Upper lobe of left lung (tissue), 6 donors: ENCODE data around the gene TBATA. TPM values are rescaled to one million over a fixed set of nuclear protein-coding genes. Genes with fewer than 3 reads are reported as not detected.

Source experiments
- ATAC-seq, 2 donors: fragments of 200-7000 bp; cut with Tn5 transposase; one replicate each; pipeline ENCODE4 v1.9.1; 2022; ENCODE audit warnings: mild to moderate bottlenecking in 2 of 2, moderate library complexity in 2 of 2; ENCODE audit not compliant: low FRiP score in 2 of 2
- DNase-seq, 2 donors: peaks; one replicate each; pipeline ENCODE4 v3.0.0-alpha.2; 2019 to 2020
- H3K27ac ChIP-seq, 4 donors: fragments of 200-600 bp; sonication (generic); one replicate each; pipeline ENCODE4 v1.5.1; 2016 to 2019
- H3K27me3 ChIP-seq, 4 donors: fragments of 200-600 bp; sonication (generic); one replicate each; pipeline ENCODE4 v1.5.1; 2017 to 2019
- H3K36me3 ChIP-seq, 4 donors: fragments of 200-600 bp; sonication (generic); one replicate each; pipeline ENCODE4 v1.5.1; 2016 to 2019
- H3K4me1 ChIP-seq, 4 donors: fragments of 200-600 bp; sonication (generic); one replicate each; pipeline ENCODE4 v1.5.1; 2018 to 2019
- H3K4me3 ChIP-seq, 4 donors: fragments of 200-600 bp; sonication (generic); one replicate each; pipeline ENCODE4 v1.5.1; 2017 to 2019; ENCODE audit warnings: mild to moderate bottlenecking in 2 of 4, moderate library complexity in 1 of 4
- H3K9me3 ChIP-seq, 4 donors: fragments of 200-600 bp; sonication (generic); one replicate each; pipeline ENCODE4 v1.5.1; 2018 to 2019
- EP300 ChIP-seq, 4 donors: sonication (generic); formaldehyde crosslinking; IDR thresholded peaks; one replicate each; pipeline ENCODE4 v1.5.1; 2017; ENCODE audit warnings: antibody characterized with exemption in 4 of 4, control low read depth in 2 of 4
- POLR2A ChIP-seq, 4 donors: fragments of 450-650 bp; IDR thresholded peaks; one replicate each; pipeline ENCODE4 v1.5.1; 2016 to 2017; ENCODE audit warnings: antibody characterized with exemption in 4 of 4, mild to moderate bottlenecking in 2 of 4
- POLR2AphosphoS5 ChIP-seq, 2 donors: sonication (generic); formaldehyde crosslinking; IDR thresholded peaks; one replicate each; pipeline ENCODE4 v1.5.1; 2017; ENCODE audit warnings: antibody characterized with exemption in 2 of 2
- WGBS, 2 donors: methylation state at CpG; one replicate each; pipeline ENCODE4 v1.1.5; 2017 to 2018; 5-methylcytosine and 5-hydroxymethylcytosine counted together
- total RNA-seq, 6 donors: library from RNA; depleted of rRNA in 4 of 6; stranded (reverse); fragments of >200 nt in 4 of 6; gene quantifications; one replicate each; pipeline versions ENCODE4 v1.1.0 to v1.2.1, GENCODE V29; 2016 to 2021
- TF ChIP-seq, protein P1 (sequence below), 6 experiments: fragments of 450-650 bp in 4 of 6; fragments of 200-600 bp in 2 of 6; sonication (generic) in 2 of 6; IDR thresholded peaks; one replicate each; pipeline ENCODE4 v1.5.1; 2016 to 2019; ENCODE audit warnings: antibody characterized with exemption in 6 of 6
- donor health status: DM: no; HTN: no; CAD: no; lungs with moderate emphysema.
- donor health status: DM: no; HTN: yes; CAD: no; lungs with severe emphysema.

TBATA gene
- total RNA-seq, 6 donors from 2014 or later, result not detected

DNA sequence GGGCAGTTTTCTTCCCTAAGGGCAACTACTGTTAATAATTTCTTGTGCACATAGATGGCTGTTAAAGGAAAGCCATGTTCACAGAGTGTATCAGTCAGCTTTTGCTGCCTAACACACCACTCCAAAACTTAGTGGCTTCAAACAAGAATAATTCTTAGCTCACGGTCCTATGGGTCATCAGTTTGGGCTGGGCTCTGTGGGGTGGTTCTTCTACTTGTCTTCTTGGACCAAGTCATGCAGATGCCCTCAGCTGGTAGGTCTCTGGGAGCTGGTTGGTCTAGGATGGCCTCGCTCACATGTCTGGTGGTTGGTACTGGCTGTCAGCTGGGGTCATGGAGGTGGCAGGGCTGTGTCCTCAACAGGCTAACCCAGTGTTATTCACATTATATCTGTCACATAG is 39.6 kb downstream of the TBATA start:
- Histone ChIP-seq H3K4me3 (no peak overlapping the region), H3K27ac (no peak overlapping the region), H3K36me3 (no peaks in the 10 kb centered on the region), H3K4me1 (peaks cover 18 to 22% (median 22%) of the 10 kb centered on the region in 4 donors), H3K9me3 (no peaks in the 10 kb centered on the region), H3K27me3 (no peaks in the 10 kb centered on the region)
- TF ChIP-seq POLR2A (IDR thresholded peaks at IDR 0.05) (no peak), POLR2AphosphoS5 (IDR thresholded peaks at IDR 0.05) (no peak), EP300 (IDR thresholded peaks at IDR 0.05) (no peak)
- TF ChIP-seq, protein P1, sequence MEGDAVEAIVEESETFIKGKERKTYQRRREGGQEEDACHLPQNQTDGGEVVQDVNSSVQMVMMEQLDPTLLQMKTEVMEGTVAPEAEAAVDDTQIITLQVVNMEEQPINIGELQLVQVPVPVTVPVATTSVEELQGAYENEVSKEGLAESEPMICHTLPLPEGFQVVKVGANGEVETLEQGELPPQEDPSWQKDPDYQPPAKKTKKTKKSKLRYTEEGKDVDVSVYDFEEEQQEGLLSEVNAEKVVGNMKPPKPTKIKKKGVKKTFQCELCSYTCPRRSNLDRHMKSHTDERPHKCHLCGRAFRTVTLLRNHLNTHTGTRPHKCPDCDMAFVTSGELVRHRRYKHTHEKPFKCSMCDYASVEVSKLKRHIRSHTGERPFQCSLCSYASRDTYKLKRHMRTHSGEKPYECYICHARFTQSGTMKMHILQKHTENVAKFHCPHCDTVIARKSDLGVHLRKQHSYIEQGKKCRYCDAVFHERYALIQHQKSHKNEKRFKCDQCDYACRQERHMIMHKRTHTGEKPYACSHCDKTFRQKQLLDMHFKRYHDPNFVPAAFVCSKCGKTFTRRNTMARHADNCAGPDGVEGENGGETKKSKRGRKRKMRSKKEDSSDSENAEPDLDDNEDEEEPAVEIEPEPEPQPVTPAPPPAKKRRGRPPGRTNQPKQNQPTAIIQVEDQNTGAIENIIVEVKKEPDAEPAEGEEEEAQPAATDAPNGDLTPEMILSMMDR (IDR thresholded peaks at IDR 0.05), result no peak
- no peak for DNase-seq
- no peak for ATAC-seq
- 90 to 96% methylated on average over 1 to 2 of the region's 2 CpGs for WGBS, 2 donors

DNA sequence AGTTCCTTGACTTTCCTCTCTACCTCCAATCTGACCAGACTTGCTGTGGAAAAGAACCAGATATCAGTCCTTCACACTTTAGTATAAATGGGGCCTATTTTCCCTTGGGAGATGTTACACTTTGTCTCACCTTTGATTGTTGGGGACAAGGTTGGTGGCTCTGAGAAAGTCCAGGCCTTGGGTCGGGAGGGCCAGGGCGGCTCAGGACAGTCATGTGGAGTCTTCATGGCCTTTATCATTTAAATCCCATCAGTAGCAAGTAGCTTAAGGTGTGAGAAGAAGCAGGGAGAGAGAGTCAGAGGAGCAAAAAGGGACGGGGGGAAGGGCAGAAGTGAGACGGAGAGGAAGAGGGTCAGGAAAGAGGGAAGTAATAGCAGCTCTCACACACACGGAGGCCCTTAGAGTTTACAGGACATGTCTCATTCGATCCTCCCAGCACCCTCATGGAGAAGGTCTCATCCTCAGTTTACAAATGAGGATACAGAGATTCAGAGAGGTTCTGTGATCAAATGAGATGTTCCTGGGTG is 40.5 kb downstream of the TBATA start:
- DNase-seq (no peak), ATAC-seq (no peak)
- WGBS, 2 donors, result 48 to 55% methylated on average over 6 of the region's 6 CpGs
- H3K4me3 ChIP-seq, result no peak overlapping the region
- no peak overlapping the region for H3K27ac ChIP-seq
- H3K9me3 ChIP-seq, result no peaks in the 10 kb centered on the region
- peaks cover 18 to 22% (median 22%) of the 10 kb centered on the region in 4 donors for H3K4me1 ChIP-seq
- H3K27me3 ChIP-seq, result no peaks in the 10 kb centered on the region
- TF ChIP-seq EP300 (IDR thresholded peaks at IDR 0.05) (no peak), POLR2AphosphoS5 (IDR thresholded peaks at IDR 0.05) (no peak), POLR2A (IDR thresholded peaks at IDR 0.05) (no peak)
- TF ChIP-seq, protein P1 (IDR thresholded peaks at IDR 0.05), result no peak
- H3K36me3 ChIP-seq, result no peaks in the 10 kb centered on the region

DNA sequence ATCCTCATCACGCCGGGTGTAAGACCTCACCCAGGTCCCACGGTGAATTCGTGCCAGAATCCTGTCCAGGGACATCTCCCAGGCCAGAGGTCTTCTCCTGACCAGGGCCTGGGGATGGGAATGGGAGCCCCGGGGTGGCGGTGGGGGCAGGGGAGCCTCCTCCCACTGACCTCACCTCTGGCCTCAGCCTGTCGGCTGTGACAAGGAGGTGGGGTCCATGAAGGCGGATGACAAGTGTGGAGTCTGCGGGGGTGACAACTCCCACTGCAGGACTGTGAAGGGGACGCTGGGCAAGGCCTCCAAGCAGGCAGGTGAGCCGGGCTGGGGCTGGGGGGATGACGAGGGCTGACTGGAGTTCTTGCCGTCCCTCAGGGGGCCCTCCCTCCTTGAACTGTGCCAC is 41.3 kb downstream of the TBATA start:
- Histone ChIP-seq H3K36me3 (no peaks in the 10 kb centered on the region), H3K27ac (no peak overlapping the region), H3K4me3 (no peak overlapping the region), H3K9me3 (no peaks in the 10 kb centered on the region), H3K27me3 (no peaks in the 10 kb centered on the region), H3K4me1 (peaks cover 18 to 22% (median 22%) of the 10 kb centered on the region in 4 donors)
- DNase-seq (no peak), ATAC-seq (no peak)
- WGBS, 2 donors, result 85 to 90% methylated on average over 9 to 13 of the region's 13 CpGs
- TF ChIP-seq, protein P1 (IDR thresholded peaks at IDR 0.05), result no peak
- TF ChIP-seq POLR2AphosphoS5 (IDR thresholded peaks at IDR 0.05), result no peak
- TF ChIP-seq EP300 (IDR thresholded peaks at IDR 0.05), result no peak
- no peak for TF ChIP-seq POLR2A (IDR thresholded peaks at IDR 0.05)

DNA sequence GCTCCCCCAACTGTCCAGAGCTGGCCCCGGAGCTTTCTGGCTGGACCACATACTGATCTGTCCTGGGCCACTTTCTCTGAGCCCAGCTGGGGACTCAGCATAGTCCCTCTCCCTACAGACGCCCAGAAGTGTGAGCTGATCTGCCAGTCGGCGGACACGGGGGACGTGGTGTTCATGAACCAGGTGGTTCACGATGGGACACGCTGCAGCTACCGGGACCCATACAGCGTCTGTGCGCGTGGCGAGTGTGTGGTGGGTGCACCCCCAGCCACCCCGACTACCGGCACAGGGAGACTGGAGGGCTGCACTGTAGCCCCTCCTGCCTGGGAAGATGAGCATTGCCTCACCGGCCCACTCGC is 41.8 kb downstream of the TBATA start:
- DNase-seq, result no peak
- 79 to 86% methylated on average over 13 to 17 of the region's 17 CpGs for WGBS, 2 donors
- TF ChIP-seq POLR2AphosphoS5 (IDR thresholded peaks at IDR 0.05) (no peak), EP300 (IDR thresholded peaks at IDR 0.05) (no peak), POLR2A (IDR thresholded peaks at IDR 0.05) (no peak)
- TF ChIP-seq, protein P1 (IDR thresholded peaks at IDR 0.05), result no peak
- Histone ChIP-seq H3K4me3 (no peak overlapping the region), H3K27ac (peak overlapping the region in 2 of 4 donors; percentile 9 to 10), H3K27me3 (no peaks in the 10 kb centered on the region), H3K4me1 (peaks cover 18 to 22% (median 22%) of the 10 kb centered on the region in 4 donors), H3K36me3 (no peaks in the 10 kb centered on the region), H3K9me3 (no peaks in the 10 kb centered on the region)
- ATAC-seq, result no peak
